ENCODE results near the gene RAMP3. TPM values are rescaled to one million over a fixed set of nuclear protein-coding genes. Genes with fewer than 3 reads are reported as not detected.

RAMP3 gene
- total RNA-seq, 2 donors from 2014 or later, result 35.8 to 43.5 TPM

DNA sequence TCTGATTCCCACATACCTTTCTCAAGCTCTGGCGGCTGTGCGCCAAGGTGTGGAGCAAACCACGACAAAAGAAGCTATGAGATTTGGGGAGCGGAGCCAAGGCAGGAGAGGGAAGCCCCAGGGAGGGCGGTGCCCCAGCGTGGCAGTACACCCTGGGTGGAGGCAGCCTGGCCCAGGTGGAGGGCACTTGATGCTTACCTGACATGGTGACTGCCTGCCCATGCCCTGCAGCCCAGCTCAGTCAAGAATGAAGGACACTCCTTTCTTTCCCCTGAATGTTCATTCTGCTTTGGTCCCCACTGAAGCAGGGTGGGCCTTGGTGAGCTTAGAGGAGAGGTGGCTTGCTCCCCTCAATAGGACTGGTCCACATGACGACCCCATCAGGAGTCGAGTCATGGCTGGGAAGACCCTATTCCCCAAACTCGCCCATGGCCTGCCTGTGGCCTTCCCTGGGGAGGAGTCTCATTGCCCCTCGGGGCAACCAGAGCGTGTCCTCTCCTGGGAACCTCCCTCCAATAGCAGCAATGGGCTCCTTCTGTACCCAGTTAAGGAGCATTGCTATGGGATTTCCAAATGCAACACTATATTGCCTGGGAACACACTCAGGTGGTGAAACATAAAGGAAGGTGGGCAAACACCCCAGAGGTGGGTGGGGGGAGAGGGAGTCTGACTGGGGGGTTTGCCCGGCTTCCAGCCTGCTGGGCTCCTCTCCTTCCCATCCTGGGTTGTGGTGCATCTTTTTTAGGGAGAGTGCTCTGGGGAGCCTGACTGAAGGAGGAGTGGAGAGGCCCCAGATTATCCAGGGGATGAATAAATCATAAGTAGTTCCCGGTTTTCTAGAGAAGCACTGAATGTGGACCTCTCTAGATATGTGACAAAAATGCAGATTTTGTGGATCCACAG is 22.7 kb downstream of the RAMP3 start:
- Histone ChIP-seq H3K36me3 (no peaks in the 10 kb centered on the region), H3K4me3 (no peak overlapping the region), H3K27me3 (replicated peaks; ENCODE audit: insufficient read depth) (no peaks in the 10 kb centered on the region), H3K9me3 (no peaks in the 10 kb centered on the region), H3K27ac (no peak overlapping the region), H3K4me1 (replicated peaks) (no peaks in the 10 kb centered on the region)
- TF ChIP-seq, protein P1, sequence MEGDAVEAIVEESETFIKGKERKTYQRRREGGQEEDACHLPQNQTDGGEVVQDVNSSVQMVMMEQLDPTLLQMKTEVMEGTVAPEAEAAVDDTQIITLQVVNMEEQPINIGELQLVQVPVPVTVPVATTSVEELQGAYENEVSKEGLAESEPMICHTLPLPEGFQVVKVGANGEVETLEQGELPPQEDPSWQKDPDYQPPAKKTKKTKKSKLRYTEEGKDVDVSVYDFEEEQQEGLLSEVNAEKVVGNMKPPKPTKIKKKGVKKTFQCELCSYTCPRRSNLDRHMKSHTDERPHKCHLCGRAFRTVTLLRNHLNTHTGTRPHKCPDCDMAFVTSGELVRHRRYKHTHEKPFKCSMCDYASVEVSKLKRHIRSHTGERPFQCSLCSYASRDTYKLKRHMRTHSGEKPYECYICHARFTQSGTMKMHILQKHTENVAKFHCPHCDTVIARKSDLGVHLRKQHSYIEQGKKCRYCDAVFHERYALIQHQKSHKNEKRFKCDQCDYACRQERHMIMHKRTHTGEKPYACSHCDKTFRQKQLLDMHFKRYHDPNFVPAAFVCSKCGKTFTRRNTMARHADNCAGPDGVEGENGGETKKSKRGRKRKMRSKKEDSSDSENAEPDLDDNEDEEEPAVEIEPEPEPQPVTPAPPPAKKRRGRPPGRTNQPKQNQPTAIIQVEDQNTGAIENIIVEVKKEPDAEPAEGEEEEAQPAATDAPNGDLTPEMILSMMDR (IDR thresholded peaks at IDR 0.05), result no peak
- TF ChIP-seq POLR2AphosphoS5 (IDR thresholded peaks at IDR 0.05) (no peak), POLR2A (IDR thresholded peaks at IDR 0.05) (no peak)
- no peak for DNase-seq (ENCODE audit: low spot score)
- WGBS, result 70% methylated on average over 13 of the region's 13 CpGs
- intact Hi-C loops (cut with DNase I), result no loop called here

DNA sequence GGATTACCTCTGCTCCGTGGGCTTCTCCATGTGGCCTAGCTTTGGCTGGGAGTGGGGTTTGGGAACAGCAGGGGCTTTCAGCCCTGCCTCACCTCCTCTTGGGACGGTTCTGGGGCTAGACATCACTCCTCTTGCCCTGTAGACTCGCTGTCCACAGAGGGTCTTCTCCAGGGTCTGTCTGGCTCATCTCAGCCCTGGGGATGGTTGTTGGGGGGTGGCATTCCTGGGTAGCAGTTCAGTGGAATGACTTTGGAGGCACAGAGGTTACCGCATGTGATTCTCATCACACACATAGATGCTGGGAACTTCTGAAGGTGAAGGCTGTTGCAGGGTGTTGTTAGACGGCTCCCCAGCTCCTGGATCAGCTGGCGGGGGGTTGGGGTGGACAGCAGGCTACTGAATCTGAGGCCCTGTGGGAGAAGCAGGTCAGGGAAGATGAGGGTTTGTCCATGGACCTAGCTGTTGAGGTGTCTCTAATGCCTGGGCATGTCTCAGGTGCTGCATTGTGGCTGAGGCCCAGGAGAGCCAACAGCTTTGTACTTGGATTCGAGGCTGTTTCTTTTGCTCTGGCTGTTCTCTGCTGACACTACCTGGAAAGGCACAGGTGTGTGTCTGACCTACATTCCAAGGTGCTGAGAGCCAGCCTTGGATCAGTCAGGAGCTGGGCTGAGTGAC is 23.8 kb downstream of the RAMP3 start:
- H3K4me1 ChIP-seq (replicated peaks), result no peaks in the 10 kb centered on the region
- H3K27ac ChIP-seq, result no peak overlapping the region
- WGBS, result 83% methylated on average over 7 of the region's 7 CpGs
- no peaks in the 10 kb centered on the region for H3K36me3 ChIP-seq
- intact Hi-C loops (cut with DNase I), result no loop called here
- no peaks in the 10 kb centered on the region for H3K27me3 ChIP-seq (replicated peaks; ENCODE audit: insufficient read depth)
- TF ChIP-seq POLR2AphosphoS5 (IDR thresholded peaks at IDR 0.05) (no peak), POLR2A (IDR thresholded peaks at IDR 0.05) (no peak)
- TF ChIP-seq, protein P1 (IDR thresholded peaks at IDR 0.05), result no peak
- DNase-seq (ENCODE audit: low spot score), result no peak
- H3K4me3 ChIP-seq, result no peak overlapping the region
- no peaks in the 10 kb centered on the region for H3K9me3 ChIP-seq

DNA sequence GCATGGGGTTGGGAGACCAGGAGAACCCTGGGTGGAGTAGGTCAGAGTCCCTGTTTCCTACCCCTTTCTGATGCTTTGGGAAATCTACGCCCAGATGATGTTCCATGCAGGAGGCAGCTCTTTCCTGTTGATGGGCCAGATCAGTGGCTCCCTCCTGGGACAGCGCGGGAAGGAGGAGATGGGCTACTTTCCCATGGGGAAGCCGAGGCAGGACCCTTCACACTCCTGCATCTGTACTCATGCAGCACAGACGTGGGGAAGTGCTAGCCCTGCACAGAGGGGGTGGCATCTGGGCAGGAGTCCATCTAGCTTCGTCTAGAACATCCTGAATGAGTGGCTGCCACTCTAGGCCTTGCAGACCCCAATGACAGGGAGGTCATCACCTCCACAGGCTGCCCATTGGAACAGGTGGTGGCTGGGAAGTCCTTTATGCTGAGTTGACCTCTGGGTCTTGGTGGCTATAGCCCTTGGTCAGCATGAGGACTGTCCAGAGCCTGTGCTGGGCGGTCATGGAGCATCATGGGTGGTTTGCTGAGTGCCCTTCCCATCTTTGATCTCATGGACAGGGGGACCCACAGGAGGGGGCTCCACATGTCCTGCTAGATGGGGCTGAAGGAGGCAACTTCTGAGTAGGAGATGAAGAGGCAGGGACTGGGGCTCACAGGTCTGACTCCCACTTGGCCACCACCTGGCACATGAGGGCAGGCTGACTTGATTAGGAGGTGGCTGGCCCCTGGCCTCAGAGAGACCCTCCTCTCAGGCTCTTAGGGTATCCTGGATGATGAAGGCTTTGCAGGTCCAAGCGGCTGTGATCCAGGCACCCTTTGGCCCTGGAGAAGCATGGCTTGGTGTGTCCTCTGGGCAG is 24.6 kb downstream of the RAMP3 start:
- 79% methylated on average over 7 of the region's 8 CpGs for WGBS
- Histone ChIP-seq H3K4me3 (no peak overlapping the region), H3K27ac (no peak overlapping the region), H3K36me3 (no peaks in the 10 kb centered on the region), H3K27me3 (replicated peaks; ENCODE audit: insufficient read depth) (no peaks in the 10 kb centered on the region), H3K9me3 (no peaks in the 10 kb centered on the region), H3K4me1 (replicated peaks) (no peaks in the 10 kb centered on the region)
- TF ChIP-seq, protein P1 (IDR thresholded peaks at IDR 0.05), result no peak
- intact Hi-C loops (cut with DNase I), result no loop called here
- no peak for DNase-seq (ENCODE audit: low spot score)

DNA sequence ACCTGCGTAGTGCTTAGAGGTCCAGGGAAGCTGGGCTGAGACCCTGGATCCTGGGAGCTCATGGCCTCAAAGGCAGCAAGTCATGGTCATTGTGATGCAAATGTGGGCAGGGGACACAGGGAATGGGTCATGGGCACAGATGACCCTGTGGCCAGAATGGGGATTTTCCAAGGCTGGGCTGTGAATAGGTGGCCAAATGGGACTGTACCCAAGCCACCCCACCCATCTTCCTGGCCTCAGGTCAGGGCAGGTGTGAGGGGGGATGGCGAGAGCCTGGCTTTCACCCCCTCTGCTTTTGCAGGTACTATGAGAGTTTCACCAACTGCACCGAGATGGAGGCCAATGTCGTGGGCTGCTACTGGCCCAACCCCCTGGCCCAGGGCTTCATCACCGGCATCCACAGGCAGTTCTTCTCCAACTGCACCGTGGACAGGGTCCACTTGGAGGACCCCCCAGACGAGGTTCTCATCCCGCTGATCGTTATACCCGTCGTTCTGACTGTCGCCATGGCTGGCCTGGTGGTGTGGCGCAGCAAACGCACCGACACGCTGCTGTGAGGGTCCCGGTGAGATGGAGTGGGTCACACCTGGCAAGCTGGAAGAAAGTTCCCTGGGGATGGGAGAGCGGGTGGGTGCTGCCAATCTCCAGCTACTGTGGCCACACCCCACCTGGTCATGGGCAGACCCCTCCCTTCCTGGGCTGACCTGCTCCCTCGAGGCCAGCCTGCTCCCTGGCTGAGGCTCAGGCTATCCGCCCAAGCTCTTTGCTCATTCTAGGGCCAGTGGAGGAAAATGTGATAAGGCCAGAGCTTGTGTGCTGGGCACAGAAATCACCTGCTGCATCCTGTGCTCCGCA is 25.5 kb downstream of the RAMP3 start:
- intact Hi-C loops (cut with DNase I), result no loop called here
- Histone ChIP-seq H3K36me3 (no peaks in the 10 kb centered on the region), H3K4me1 (replicated peaks) (no peaks in the 10 kb centered on the region), H3K27me3 (replicated peaks; ENCODE audit: insufficient read depth) (no peaks in the 10 kb centered on the region), H3K9me3 (no peaks in the 10 kb centered on the region), H3K4me3 (no peak overlapping the region), H3K27ac (no peak overlapping the region)
- no peak for DNase-seq (ENCODE audit: low spot score)
- TF ChIP-seq POLR2AphosphoS5 (IDR thresholded peaks at IDR 0.05) (no peak), POLR2A (IDR thresholded peaks at IDR 0.05) (no peak)
- TF ChIP-seq, protein P1 (IDR thresholded peaks at IDR 0.05), result no peak
- 86% methylated on average over 21 of the region's 21 CpGs for WGBS

Measured in prostate gland (tissue), 2 donors.